PC-9 (cell line): ENCODE data around the gene ABCA8. TPM values are rescaled to one million over a fixed set of nuclear protein-coding genes. Genes with fewer than 3 reads are reported as not detected.

Experiments used
- BruUV-seq: library from RNA; stranded (reverse); fragments of 400-500 nt; replicated peaks from 2 replicates; lab custom pipeline; 2021; lab: Mats Ljungman, UMichigan
- CTCF ChIA-PET: fragments of 300-600 bp; sonication (Branson Sonifier 250); formaldehyde crosslinking; loops from one replicate; lab custom pipeline; 2022; ENCODE audit warnings: antibody characterized with exemption; lab: Charles Lee
- POLR2A ChIA-PET: fragments of 300-600 bp; sonication (Branson Sonifier 250); formaldehyde crosslinking; loops from one replicate; lab custom pipeline; 2022; ENCODE audit warnings: antibody characterized with exemption; ENCODE audit not compliant: unreplicated experiment; lab: Charles Lee
- DNase-seq, 2 experiments: peaks; one replicate each; pipeline versions ENCODE4 v3.0.0 to v3.0.0-alpha.2; 2015 to 2022; ENCODE audit warnings: mixed read lengths in 1 of 2
- H2AFZ ChIP-seq: fragments of 200-600 bp; sonication (generic); 2 replicates; pipeline ENCODE4 v1.8.1; 2017; ENCODE audit warnings: antibody characterized with exemption
- H3F3A ChIP-seq: fragments of 200-600 bp; sonication (generic); 2 replicates; pipeline ENCODE4 v1.8.1; 2017; ENCODE audit warnings: antibody characterized with exemption, mild to moderate bottlenecking, low read depth; ENCODE audit not compliant: insufficient read depth
- H3K27ac ChIP-seq: fragments of 200-600 bp; sonication (generic); 2 replicates; pipeline ENCODE4 v1.6.1; 2016; ENCODE audit warnings: mixed run types
- H3K27me3 ChIP-seq: fragments of 200-600 bp; sonication (generic); 2 replicates; pipeline ENCODE4 v1.6.1; 2016; ENCODE audit warnings: low read depth, mixed run types; ENCODE audit not compliant: insufficient read depth
- H3K36me3 ChIP-seq: fragments of 200-600 bp; sonication (generic); 2 replicates; pipeline ENCODE4 v1.6.1; 2016; ENCODE audit warnings: low read depth, mixed run types
- H3K4me1 ChIP-seq: fragments of 200-600 bp; sonication (generic); replicated peaks from 2 replicates; pipeline ENCODE4 v1.6.1; 2016; ENCODE audit warnings: mixed run types; ENCODE audit not compliant: insufficient read depth
- H3K4me2 ChIP-seq: fragments of 200-600 bp; sonication (generic); 2 replicates; pipeline ENCODE4 v1.6.1; 2017; ENCODE audit warnings: mixed run types
- H3K4me3 ChIP-seq: fragments of 200-600 bp; sonication (generic); 2 replicates; pipeline ENCODE4 v1.6.1; 2016; ENCODE audit warnings: mixed run types
- H3K79me2 ChIP-seq: fragments of 200-600 bp; sonication (generic); 2 replicates; pipeline ENCODE4 v1.6.1; 2017; ENCODE audit warnings: low read depth, mixed run types
- H3K9me2 ChIP-seq: fragments of 200-600 bp; sonication (generic); 2 replicates; pipeline ENCODE4 v1.8.1; 2017; ENCODE audit warnings: mild to moderate bottlenecking; ENCODE audit not compliant: insufficient read depth
- H3K9me3 ChIP-seq: fragments of 200-600 bp; sonication (generic); 2 replicates; pipeline ENCODE4 v1.8.1; 2016; ENCODE audit warnings: low read depth; ENCODE audit not compliant: insufficient read depth
- H4K20me1 ChIP-seq: fragments of 200-600 bp; sonication (generic); 2 replicates; pipeline ENCODE4 v1.8.1; 2017; ENCODE audit not compliant: insufficient read depth
- EZH2 ChIP-seq: fragments of 200-600 bp; sonication (generic); IDR thresholded peaks from 2 replicates; pipeline ENCODE4 v1.8.0; 2017; ENCODE audit warnings: antibody characterized with exemption, low read depth
- intact Hi-C: fragments of 100-400 bp; cut with micrococcal nuclease; formaldehyde crosslinking; loops from one replicate; pipeline ENCODE4 v1.10.0; 2022; ENCODE audit not compliant: unreplicated experiment
- total RNA-seq: library from RNA; stranded (reverse); gene quantifications from 2 replicates; pipeline ENCODE4 v1.2.3, GENCODE V29; 2021
- TF ChIP-seq, protein P1 (sequence below): fragments of 200-600 bp; sonication (generic); conservative IDR thresholded peaks from 2 replicates; pipeline ENCODE4 v1.6.1; 2017; ENCODE audit warnings: mixed run types, antibody characterized with exemption, mild to moderate bottlenecking, moderate library complexity

The ABCA8 gene
- total RNA-seq, 1 experiment from 2014 or later = not detected

DNA sequence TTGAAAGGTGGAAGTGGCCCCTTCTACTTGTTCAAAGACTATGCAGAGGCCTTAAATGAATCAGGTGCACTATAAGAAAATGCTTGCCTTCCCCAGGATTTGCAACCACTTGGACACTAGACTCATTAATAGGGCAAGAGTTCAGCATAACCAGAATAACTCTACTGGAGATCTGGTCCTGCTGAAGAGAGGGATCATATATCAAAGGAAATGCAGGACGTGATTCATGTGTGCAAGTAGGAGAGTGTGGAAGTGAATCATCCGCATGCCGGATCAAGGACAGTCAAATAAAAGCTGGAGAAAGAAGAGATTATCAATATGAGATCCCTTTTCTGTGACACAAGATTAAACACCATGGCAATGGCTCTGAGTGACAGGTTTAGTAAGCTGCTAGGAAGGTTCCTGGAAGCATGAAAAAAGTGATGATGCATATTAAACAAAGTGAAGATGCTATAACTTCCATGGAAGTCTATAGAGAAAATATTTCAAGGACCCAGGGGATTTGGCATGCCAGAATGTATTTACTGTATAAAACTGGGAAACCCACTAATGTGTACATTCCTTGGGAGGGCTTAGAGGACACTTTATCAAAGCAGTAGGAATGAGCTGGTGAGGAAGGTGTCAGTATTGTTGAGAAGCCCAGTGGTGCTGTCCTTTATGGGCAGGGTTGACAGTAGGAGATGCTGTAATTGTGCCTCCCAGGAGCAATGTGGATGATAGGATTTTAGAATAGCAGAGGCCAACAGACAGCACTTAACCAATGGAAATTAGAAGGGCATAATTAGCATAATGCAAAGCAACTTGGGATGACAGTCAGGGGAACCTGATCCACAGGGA, 133.1 kb downstream of the ABCA8 start:
- Histone ChIP-seq H3K9me3 (peaks cover 4% of the 10 kb centered on the region; the same call in 1 of the 2 replicates), H3K27ac (peak overlapping the region; percentile 56), H3K79me2 (no peaks in the 10 kb centered on the region), H3K4me2 (peak overlapping the region; percentile 62), H3K9me2 (no peaks in the 10 kb centered on the region), H4K20me1 (no peaks in the 10 kb centered on the region), H3K27me3 (no peaks in the 10 kb centered on the region), H2AFZ (no peak overlapping the region), H3K36me3 (no peaks in the 10 kb centered on the region), H3K4me3 (no peak overlapping the region), H3F3A (peaks cover 27% of the 10 kb centered on the region), H3K4me1 (peaks cover 32% of the 10 kb centered on the region)
- DNase-seq = peak; percentile 27 to 97
- TF ChIP-seq, protein P1, sequence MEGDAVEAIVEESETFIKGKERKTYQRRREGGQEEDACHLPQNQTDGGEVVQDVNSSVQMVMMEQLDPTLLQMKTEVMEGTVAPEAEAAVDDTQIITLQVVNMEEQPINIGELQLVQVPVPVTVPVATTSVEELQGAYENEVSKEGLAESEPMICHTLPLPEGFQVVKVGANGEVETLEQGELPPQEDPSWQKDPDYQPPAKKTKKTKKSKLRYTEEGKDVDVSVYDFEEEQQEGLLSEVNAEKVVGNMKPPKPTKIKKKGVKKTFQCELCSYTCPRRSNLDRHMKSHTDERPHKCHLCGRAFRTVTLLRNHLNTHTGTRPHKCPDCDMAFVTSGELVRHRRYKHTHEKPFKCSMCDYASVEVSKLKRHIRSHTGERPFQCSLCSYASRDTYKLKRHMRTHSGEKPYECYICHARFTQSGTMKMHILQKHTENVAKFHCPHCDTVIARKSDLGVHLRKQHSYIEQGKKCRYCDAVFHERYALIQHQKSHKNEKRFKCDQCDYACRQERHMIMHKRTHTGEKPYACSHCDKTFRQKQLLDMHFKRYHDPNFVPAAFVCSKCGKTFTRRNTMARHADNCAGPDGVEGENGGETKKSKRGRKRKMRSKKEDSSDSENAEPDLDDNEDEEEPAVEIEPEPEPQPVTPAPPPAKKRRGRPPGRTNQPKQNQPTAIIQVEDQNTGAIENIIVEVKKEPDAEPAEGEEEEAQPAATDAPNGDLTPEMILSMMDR = no peak
- BruUV-seq = no TSS peak
- ChIA-PET CTCF (no interaction called here), POLR2A (interaction anchor here (0.6 kb wide), 1 partner anchor 709 kb away, joined by 4 read pairs; no protein-coding TSS in a partner anchor)
- intact Hi-C loops = no loop called here

GRCh38 chr17:68820825-68821481, 134.2 kb downstream of the ABCA8 start:
- POLR2A ChIA-PET = no interaction called here
- peak overlapping the region; percentile 62 for H3K4me2 ChIP-seq
- peak overlapping the region; percentile 7; the same call in 1 of the 2 replicates for H3K4me3 ChIP-seq
- H3F3A ChIP-seq = peaks cover 27% of the 10 kb centered on the region
- no peaks in the 10 kb centered on the region for H3K36me3 ChIP-seq
- H4K20me1 ChIP-seq = no peaks in the 10 kb centered on the region
- H3K27me3 ChIP-seq = no peaks in the 10 kb centered on the region
- BruUV-seq = no TSS peak
- H3K4me1 ChIP-seq = peaks cover 32% of the 10 kb centered on the region
- H3K27ac ChIP-seq = peak overlapping the region; percentile 56
- intact Hi-C loops = no loop called here
- DNase-seq = no peak
- TF ChIP-seq, protein P1 = no peak
- no peak for TF ChIP-seq EZH2
- peak overlapping the region; percentile 61 for H2AFZ ChIP-seq
- no peaks in the 10 kb centered on the region for H3K9me2 ChIP-seq
- peaks cover 4% of the 10 kb centered on the region; the same call in 1 of the 2 replicates for H3K9me3 ChIP-seq
- CTCF ChIA-PET = no interaction called here
- H3K79me2 ChIP-seq = no peaks in the 10 kb centered on the region

- Histone ChIP-seq H3K27me3 (no peaks in the 10 kb centered on the region), H3K9me3 (peaks cover 4% of the 10 kb centered on the region; the same call in 1 of the 2 replicates), H3K4me3 (no peak overlapping the region), H2AFZ (no peak overlapping the region), H4K20me1 (no peaks in the 10 kb centered on the region), H3F3A (peaks cover 27% of the 10 kb centered on the region), H3K4me2 (peak overlapping the region; percentile 62; the same call in 1 of the 2 replicates), H3K4me1 (peaks cover 32% of the 10 kb centered on the region), H3K9me2 (no peaks in the 10 kb centered on the region), H3K27ac (no peak overlapping the region), H3K79me2 (no peaks in the 10 kb centered on the region), H3K36me3 (no peaks in the 10 kb centered on the region)
- DNase-seq = no peak
- BruUV-seq = no TSS peak
- TF ChIP-seq, protein P1 = no peak
- TF ChIP-seq EZH2 = no peak
- intact Hi-C loops = no loop called here
- ChIA-PET POLR2A (no interaction called here), CTCF (no interaction called here)
These were observed 134.7 kb downstream of the ABCA8 start for GRCh38 chr17:68820476-68820824.
